Keratinocyte (primary cell): Measurements from ENCODE around the gene TFR2.

Experiments
- CTCF ChIP-seq, 3 experiments: IDR thresholded peaks in 1 of 3; conservative IDR thresholded peaks in 1 of 3; optimal IDR thresholded peaks in 1 of 3; 2 replicates in 2 of 3; 3 replicates in 1 of 3; pipeline versions ENCODE3 to v1.5.1; 2011; ENCODE audit warnings: low read length in 3 of 3, mild to moderate bottlenecking in 3 of 3, moderate library complexity in 2 of 3, control low read depth in 1 of 3, inconsistent platforms in 1 of 3; ENCODE audit not compliant: insufficient read depth in 2 of 3; ENCODE audit errors: extremely low read depth in 1 of 3
- EZH2 ChIP-seq: IDR thresholded peaks from one replicate; pipeline ENCODE4 v1.6.1; 2012; ENCODE audit warnings: inconsistent platforms, mild to moderate bottlenecking, low read length, moderate library complexity

- TF ChIP-seq CTCF (optimal IDR thresholded peaks at IDR 0.05 in 1 of 3, IDR thresholded peaks at IDR 0.05 in 1 of 3, conservative IDR thresholded peaks at IDR 0.05 in 1 of 3; ENCODE audit: extremely low read depth in 1 of 3, insufficient read depth in 2 of 3, low read length in 3 of 3) (no peak), EZH2 (no peak)
Measured at GRCh38 chr7:100689230-100690135, 48.1 kb upstream of the TFR2 start.
